Measurements from ENCODE around the gene STAT5A. TPM values are rescaled to one million over a fixed set of nuclear protein-coding genes. Genes with fewer than 3 reads are reported as not detected.

The STAT5A gene
- total and polyA plus RNA-seq, 2 experiments from 2014 or later = 2.3 to 18.1 TPM

DNA sequence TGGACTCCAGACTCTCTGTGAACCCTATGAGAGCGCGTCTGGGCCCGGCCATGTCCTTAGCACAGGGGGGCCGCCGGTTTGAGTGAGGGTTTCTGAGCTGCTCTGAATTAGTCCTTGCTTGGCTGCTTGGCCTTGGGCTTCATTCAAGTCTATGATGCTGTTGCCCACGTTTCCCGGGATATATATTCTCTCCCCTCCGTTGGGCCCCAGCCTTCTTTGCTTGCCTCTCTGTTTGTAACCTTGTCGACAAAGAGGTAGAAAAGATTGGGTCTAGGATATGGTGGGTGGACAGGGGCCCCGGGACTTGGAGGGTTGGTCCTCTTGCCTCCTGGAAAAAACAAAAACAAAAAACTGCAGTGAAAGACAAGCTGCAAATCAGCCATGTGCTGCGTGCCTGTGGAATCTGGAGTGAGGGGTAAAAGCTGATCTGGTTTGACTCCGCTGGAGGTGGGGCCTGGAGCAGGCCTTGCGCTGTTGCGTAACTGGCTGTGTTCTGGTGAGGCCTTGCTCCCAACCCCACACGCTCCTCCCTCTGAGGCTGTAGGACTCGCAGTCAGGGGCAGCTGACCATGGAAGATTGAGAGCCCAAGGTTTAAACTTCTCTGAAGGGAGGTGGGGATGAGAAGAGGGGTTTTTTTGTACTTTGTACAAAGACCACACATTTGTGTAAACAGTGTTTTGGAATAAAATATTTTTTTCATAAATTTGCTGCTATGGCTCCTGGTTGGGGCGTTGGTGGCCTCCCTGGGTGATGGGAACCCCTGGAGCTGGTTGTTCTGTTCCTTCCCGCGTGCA lies 23.1 kb downstream of the STAT5A start:
- ATAC-seq (peak; percentile 68), DNase-seq (ENCODE audit: low spot score) (peak; percentile 64)
- Mint-ChIP-seq H3K9me3 (no peaks in the 10 kb centered on the region; the same call in 2 of the 3 replicates), H3K4me3 (peak overlapping the region; percentile 46), H3K27me3 (ENCODE audit: insufficient read depth, low read depth, poor library complexity) (peaks cover 9% of the 10 kb centered on the region), H3K27ac (0 out of 2 replicates have a peak overlapping the region, but pooled peaks have one; percentile 41), H3K4me1 (peaks cover 44% of the 10 kb centered on the region), H3K36me3 (ENCODE audit: low read depth) (peaks cover 9% of the 10 kb centered on the region)
- TF ChIP-seq JUNB (IDR thresholded peaks at IDR 0.05; ENCODE audit: unreplicated experiment) = no peak
- TF ChIP-seq CREB1 (CRISPR knock-in tag; IDR thresholded peaks at IDR 0.05; ENCODE audit: low read depth) = no peak
- no peak for TF ChIP-seq ZNF331 (CRISPR knock-in tag; IDR thresholded peaks at IDR 0.05; ENCODE audit: low read depth)
- TF ChIP-seq, protein P1, sequence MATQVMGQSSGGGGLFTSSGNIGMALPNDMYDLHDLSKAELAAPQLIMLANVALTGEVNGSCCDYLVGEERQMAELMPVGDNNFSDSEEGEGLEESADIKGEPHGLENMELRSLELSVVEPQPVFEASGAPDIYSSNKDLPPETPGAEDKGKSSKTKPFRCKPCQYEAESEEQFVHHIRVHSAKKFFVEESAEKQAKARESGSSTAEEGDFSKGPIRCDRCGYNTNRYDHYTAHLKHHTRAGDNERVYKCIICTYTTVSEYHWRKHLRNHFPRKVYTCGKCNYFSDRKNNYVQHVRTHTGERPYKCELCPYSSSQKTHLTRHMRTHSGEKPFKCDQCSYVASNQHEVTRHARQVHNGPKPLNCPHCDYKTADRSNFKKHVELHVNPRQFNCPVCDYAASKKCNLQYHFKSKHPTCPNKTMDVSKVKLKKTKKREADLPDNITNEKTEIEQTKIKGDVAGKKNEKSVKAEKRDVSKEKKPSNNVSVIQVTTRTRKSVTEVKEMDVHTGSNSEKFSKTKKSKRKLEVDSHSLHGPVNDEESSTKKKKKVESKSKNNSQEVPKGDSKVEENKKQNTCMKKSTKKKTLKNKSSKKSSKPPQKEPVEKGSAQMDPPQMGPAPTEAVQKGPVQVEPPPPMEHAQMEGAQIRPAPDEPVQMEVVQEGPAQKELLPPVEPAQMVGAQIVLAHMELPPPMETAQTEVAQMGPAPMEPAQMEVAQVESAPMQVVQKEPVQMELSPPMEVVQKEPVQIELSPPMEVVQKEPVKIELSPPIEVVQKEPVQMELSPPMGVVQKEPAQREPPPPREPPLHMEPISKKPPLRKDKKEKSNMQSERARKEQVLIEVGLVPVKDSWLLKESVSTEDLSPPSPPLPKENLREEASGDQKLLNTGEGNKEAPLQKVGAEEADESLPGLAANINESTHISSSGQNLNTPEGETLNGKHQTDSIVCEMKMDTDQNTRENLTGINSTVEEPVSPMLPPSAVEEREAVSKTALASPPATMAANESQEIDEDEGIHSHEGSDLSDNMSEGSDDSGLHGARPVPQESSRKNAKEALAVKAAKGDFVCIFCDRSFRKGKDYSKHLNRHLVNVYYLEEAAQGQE (IDR thresholded peaks at IDR 0.05; ENCODE audit: unreplicated experiment) = no peak
- TF ChIP-seq, protein P2, sequence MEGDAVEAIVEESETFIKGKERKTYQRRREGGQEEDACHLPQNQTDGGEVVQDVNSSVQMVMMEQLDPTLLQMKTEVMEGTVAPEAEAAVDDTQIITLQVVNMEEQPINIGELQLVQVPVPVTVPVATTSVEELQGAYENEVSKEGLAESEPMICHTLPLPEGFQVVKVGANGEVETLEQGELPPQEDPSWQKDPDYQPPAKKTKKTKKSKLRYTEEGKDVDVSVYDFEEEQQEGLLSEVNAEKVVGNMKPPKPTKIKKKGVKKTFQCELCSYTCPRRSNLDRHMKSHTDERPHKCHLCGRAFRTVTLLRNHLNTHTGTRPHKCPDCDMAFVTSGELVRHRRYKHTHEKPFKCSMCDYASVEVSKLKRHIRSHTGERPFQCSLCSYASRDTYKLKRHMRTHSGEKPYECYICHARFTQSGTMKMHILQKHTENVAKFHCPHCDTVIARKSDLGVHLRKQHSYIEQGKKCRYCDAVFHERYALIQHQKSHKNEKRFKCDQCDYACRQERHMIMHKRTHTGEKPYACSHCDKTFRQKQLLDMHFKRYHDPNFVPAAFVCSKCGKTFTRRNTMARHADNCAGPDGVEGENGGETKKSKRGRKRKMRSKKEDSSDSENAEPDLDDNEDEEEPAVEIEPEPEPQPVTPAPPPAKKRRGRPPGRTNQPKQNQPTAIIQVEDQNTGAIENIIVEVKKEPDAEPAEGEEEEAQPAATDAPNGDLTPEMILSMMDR (conservative IDR thresholded peaks at IDR 0.05; ENCODE audit: low read depth in 2 of 2) = no peak
- no peak for TF ChIP-seq EZH2 (IDR thresholded peaks at IDR 0.05; ENCODE audit: low read depth, unreplicated experiment)
- TF ChIP-seq NANOG (IDR thresholded peaks at IDR 0.05; ENCODE audit: borderline replicate concordance) = no peak
- no peak for TF ChIP-seq ZNF114 (CRISPR knock-in tag; IDR thresholded peaks at IDR 0.05)
- no peak for TF ChIP-seq STAT1 (IDR thresholded peaks at IDR 0.05; ENCODE audit: unreplicated experiment)
- no peak for TF ChIP-seq EZH2phosphoT487 (IDR thresholded peaks at IDR 0.05; ENCODE audit: unreplicated experiment)
- TF ChIP-seq, protein P3, sequence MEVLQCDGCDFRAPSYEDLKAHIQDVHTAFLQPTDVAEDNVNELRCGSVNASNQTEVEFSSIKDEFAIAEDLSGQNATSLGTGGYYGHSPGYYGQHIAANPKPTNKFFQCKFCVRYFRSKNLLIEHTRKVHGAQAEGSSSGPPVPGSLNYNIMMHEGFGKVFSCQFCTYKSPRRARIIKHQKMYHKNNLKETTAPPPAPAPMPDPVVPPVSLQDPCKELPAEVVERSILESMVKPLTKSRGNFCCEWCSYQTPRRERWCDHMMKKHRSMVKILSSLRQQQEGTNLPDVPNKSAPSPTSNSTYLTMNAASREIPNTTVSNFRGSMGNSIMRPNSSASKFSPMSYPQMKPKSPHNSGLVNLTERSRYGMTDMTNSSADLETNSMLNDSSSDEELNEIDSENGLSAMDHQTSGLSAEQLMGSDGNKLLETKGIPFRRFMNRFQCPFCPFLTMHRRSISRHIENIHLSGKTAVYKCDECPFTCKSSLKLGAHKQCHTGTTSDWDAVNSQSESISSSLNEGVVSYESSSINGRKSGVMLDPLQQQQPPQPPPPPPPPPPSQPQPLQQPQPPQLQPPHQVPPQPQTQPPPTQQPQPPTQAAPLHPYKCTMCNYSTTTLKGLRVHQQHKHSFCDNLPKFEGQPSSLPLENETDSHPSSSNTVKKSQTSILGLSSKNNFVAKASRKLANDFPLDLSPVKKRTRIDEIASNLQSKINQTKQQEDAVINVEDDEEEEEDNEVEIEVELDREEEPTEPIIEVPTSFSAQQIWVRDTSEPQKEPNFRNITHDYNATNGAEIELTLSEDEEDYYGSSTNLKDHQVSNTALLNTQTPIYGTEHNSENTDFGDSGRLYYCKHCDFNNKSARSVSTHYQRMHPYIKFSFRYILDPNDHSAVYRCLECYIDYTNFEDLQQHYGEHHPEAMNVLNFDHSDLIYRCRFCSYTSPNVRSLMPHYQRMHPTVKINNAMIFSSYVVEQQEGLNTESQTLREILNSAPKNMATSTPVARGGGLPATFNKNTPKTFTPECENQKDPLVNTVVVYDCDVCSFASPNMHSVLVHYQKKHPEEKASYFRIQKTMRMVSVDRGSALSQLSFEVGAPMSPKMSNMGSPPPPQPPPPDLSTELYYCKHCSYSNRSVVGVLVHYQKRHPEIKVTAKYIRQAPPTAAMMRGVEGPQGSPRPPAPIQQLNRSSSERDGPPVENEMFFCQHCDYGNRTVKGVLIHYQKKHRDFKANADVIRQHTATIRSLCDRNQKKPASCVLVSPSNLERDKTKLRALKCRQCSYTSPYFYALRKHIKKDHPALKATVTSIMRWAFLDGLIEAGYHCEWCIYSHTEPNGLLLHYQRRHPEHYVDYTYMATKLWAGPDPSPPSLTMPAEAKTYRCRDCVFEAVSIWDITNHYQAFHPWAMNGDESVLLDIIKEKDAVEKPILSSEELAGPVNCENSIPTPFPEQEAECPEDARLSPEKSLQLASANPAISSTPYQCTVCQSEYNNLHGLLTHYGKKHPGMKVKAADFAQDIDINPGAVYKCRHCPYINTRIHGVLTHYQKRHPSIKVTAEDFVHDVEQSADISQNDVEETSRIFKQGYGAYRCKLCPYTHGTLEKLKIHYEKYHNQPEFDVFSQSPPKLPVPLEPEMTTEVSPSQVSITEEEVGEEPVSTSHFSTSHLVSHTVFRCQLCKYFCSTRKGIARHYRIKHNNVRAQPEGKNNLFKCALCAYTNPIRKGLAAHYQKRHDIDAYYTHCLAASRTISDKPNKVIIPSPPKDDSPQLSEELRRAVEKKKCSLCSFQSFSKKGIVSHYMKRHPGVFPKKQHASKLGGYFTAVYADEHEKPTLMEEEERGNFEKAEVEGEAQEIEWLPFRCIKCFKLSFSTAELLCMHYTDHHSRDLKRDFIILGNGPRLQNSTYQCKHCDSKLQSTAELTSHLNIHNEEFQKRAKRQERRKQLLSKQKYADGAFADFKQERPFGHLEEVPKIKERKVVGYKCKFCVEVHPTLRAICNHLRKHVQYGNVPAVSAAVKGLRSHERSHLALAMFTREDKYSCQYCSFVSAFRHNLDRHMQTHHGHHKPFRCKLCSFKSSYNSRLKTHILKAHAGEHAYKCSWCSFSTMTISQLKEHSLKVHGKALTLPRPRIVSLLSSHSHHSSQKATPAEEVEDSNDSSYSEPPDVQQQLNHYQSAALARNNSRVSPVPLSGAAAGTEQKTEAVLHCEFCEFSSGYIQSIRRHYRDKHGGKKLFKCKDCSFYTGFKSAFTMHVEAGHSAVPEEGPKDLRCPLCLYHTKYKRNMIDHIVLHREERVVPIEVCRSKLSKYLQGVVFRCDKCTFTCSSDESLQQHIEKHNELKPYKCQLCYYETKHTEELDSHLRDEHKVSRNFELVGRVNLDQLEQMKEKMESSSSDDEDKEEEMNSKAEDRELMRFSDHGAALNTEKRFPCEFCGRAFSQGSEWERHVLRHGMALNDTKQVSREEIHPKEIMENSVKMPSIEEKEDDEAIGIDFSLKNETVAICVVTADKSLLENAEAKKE (CRISPR knock-in tag; IDR thresholded peaks at IDR 0.05) = no peak
- TF ChIP-seq POLR2AphosphoS5 (IDR thresholded peaks at IDR 0.05; ENCODE audit: low read depth) = no peak
- TF ChIP-seq, protein P4, sequence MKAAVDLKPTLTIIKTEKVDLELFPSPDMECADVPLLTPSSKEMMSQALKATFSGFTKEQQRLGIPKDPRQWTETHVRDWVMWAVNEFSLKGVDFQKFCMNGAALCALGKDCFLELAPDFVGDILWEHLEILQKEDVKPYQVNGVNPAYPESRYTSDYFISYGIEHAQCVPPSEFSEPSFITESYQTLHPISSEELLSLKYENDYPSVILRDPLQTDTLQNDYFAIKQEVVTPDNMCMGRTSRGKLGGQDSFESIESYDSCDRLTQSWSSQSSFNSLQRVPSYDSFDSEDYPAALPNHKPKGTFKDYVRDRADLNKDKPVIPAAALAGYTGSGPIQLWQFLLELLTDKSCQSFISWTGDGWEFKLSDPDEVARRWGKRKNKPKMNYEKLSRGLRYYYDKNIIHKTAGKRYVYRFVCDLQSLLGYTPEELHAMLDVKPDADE (IDR thresholded peaks at IDR 0.05) = no peak
- no peaks in the 10 kb centered on the region for H3K9me2 ChIP-seq (ENCODE audit: insufficient read depth)
- peak overlapping the region; percentile 82; the same call in 1 of the 2 replicates for H3K4me2 ChIP-seq
- peak overlapping the region; percentile 56; the same call in 1 of the 2 replicates for H3K4me3 ChIP-seq
- H3K27ac ChIP-seq (ENCODE audit: low read depth) = peak overlapping the region; percentile 59; the same call in 1 of the 2 replicates
- no peaks in the 10 kb centered on the region for H3K79me2 ChIP-seq (replicated peaks; ENCODE audit: insufficient read depth)
- peaks cover 20% of the 10 kb centered on the region for H3F3A ChIP-seq (replicated peaks; ENCODE audit: low read depth)
- H2AFZ ChIP-seq = no peak overlapping the region
- no peaks in the 10 kb centered on the region for H3K27me3 ChIP-seq (ENCODE audit: insufficient read depth)
- peaks cover 8% of the 10 kb centered on the region; the same call in 1 of the 2 replicates for H3K36me3 ChIP-seq (ENCODE audit: insufficient read depth)
- no peaks in the 10 kb centered on the region; the same call in 1 of the 2 replicates for H4K20me1 ChIP-seq (replicated peaks; ENCODE audit: insufficient read depth)
- peaks cover 23% of the 10 kb centered on the region for H3K4me1 ChIP-seq (ENCODE audit: insufficient read depth)

Data from GM23338 (cell line).